ENCODE data around the gene CHP2. TPM values are rescaled to one million over a fixed set of nuclear protein-coding genes. Genes with fewer than 3 reads are reported as not detected.

The CHP2 gene
- total RNA-seq, 2 experiments from 2014 or later = not detected

DNA sequence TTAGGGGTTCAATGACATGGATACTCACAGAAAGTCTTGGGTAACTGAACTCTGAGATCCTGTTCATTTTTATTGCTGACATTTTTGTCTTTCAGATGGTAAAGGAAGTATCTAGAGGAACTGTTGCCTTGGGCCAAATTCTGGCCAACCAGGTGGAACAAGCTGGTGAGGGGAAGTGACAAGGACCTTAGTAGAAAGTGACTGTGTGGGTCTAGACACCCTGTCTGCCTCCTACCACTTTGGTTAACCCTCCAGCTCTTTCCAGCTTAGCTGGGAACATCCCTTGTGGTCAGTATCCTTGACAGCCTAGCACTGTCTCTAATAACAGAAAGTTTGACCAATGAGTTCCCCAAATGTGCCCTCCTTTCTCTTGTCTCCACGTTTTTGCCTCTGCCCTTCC lies 52.2 kb downstream of the CHP2 start:
- POLR2A ChIA-PET = interaction anchor here (0.6 to 1.5 kb wide), 4 partner anchors 68 to 209 kb away, joined by 3 to 4 read pairs (median 4); no protein-coding TSS in a partner anchor
- no TSS peak for BruUV-seq (replicated peaks)
- CTCF ChIA-PET (ENCODE audit: unreplicated experiment) = interaction anchor here (0.6 kb wide), 1 partner anchor 95 kb away, joined by 4 read pairs; no protein-coding TSS in a partner anchor
- no peaks in the 10 kb centered on the region for H4K20me1 ChIP-seq (ENCODE audit: insufficient read depth, low read length)
- peaks cover 48% of the 10 kb centered on the region for H3K4me1 ChIP-seq (ENCODE audit: insufficient read depth, low read length, poor library complexity, severe bottlenecking)
- DNase-seq (ENCODE audit: low spot score) = peak; percentile 77
- peak overlapping the region; percentile 54 for H3K4me2 ChIP-seq (ENCODE audit: low read length)
- no peaks in the 10 kb centered on the region for H3K9me2 ChIP-seq (ENCODE audit: insufficient read depth, low read length)
- no peaks in the 10 kb centered on the region for H3K36me3 ChIP-seq (ENCODE audit: insufficient read depth, low read length)
- peak overlapping the region; percentile 34 for H3K27ac ChIP-seq (ENCODE audit: low read depth, low read length, poor library complexity, severe bottlenecking)
- no peaks in the 10 kb centered on the region for H3K9me3 ChIP-seq (ENCODE audit: low read length)
- intact Hi-C loops (cut with micrococcal nuclease; ENCODE audit: unreplicated experiment) = no loop called here
- peak overlapping the region; percentile 87 for H2AFZ ChIP-seq (ENCODE audit: low read length)
- H3K4me3 ChIP-seq (ENCODE audit: low read depth, low read length, poor library complexity, severe bottlenecking) = no peak overlapping the region
- TF ChIP-seq, protein P1, sequence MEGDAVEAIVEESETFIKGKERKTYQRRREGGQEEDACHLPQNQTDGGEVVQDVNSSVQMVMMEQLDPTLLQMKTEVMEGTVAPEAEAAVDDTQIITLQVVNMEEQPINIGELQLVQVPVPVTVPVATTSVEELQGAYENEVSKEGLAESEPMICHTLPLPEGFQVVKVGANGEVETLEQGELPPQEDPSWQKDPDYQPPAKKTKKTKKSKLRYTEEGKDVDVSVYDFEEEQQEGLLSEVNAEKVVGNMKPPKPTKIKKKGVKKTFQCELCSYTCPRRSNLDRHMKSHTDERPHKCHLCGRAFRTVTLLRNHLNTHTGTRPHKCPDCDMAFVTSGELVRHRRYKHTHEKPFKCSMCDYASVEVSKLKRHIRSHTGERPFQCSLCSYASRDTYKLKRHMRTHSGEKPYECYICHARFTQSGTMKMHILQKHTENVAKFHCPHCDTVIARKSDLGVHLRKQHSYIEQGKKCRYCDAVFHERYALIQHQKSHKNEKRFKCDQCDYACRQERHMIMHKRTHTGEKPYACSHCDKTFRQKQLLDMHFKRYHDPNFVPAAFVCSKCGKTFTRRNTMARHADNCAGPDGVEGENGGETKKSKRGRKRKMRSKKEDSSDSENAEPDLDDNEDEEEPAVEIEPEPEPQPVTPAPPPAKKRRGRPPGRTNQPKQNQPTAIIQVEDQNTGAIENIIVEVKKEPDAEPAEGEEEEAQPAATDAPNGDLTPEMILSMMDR (conservative IDR thresholded peaks at IDR 0.05; ENCODE audit: low read length) = no peak
- no peak for TF ChIP-seq EZH2phosphoT487 (IDR thresholded peaks at IDR 0.05; ENCODE audit: borderline replicate concordance, low read depth, low read length)
- no peaks in the 10 kb centered on the region for H3K79me2 ChIP-seq (ENCODE audit: insufficient read depth, low read depth, low read length)

Other genes with a start within 250 kb of the CHP2 start
- 213 and 256 TPM in 2 replicates for gene GGA2, start 244.5 kb upstream of the CHP2 start, total RNA-seq (2014; rRNA removed; shearing (Covaris generic))
- gene GGA2, start 244.5 kb upstream of the CHP2 start, total RNA-seq (2022) = 580 and 590 TPM in 2 replicates
- 32.3 and 42.1 TPM in 2 replicates for gene EARS2, start 197.7 kb upstream of the CHP2 start, total RNA-seq (2014; rRNA removed; shearing (Covaris generic))
- 27.8 and 38.5 TPM in 2 replicates for gene EARS2, start 197.7 kb upstream of the CHP2 start, total RNA-seq (2022)
- gene UBFD1, start 197.3 kb upstream of the CHP2 start, total RNA-seq (2014; rRNA removed; shearing (Covaris generic)) = 39.1 and 42.4 TPM in 2 replicates
- gene UBFD1, start 197.3 kb upstream of the CHP2 start, total RNA-seq (2022) = 62.8 and 67.1 TPM in 2 replicates
- gene NDUFAB1, start 158.7 kb upstream of the CHP2 start, total RNA-seq (2014; rRNA removed; shearing (Covaris generic)) = 111 and 159 TPM in 2 replicates
- gene NDUFAB1, start 158.7 kb upstream of the CHP2 start, total RNA-seq (2022) = 107 and 149 TPM in 2 replicates
- gene PALB2, start 113.7 kb upstream of the CHP2 start, total RNA-seq (2014; rRNA removed; shearing (Covaris generic)) = 15.1 and 16.6 TPM in 2 replicates
- gene PALB2, start 113.7 kb upstream of the CHP2 start, total RNA-seq (2022) = 34.7 and 35.1 TPM in 2 replicates
- 37.3 and 42.9 TPM in 2 replicates for gene DCTN5, start 113.6 kb upstream of the CHP2 start, total RNA-seq (2014; rRNA removed; shearing (Covaris generic))
- gene DCTN5, start 113.6 kb upstream of the CHP2 start, total RNA-seq (2022) = 88.2 and 89.6 TPM in 2 replicates
- 59.6 and 69.5 TPM in 2 replicates for gene PLK1, start 76.1 kb upstream of the CHP2 start, total RNA-seq (2014; rRNA removed; shearing (Covaris generic))
- gene PLK1, start 76.1 kb upstream of the CHP2 start, total RNA-seq (2022) = 156 and 164 TPM in 2 replicates
- 1.2 and 1.3 TPM in 2 replicates for gene ERN2, start 41.8 kb upstream of the CHP2 start, total RNA-seq (2014; rRNA removed; shearing (Covaris generic))
- gene ERN2, start 41.8 kb upstream of the CHP2 start, total RNA-seq (2022) = 2.5 and 2.6 TPM in 2 replicates
- gene PRKCB, start 81.0 kb downstream of the CHP2 start, total RNA-seq (2014; rRNA removed; shearing (Covaris generic)) = 21.0 and 24.2 TPM in 2 replicates
- 44.5 and 51.6 TPM in 2 replicates for gene PRKCB, start 81.0 kb downstream of the CHP2 start, total RNA-seq (2022)